Fibroblast of pulmonary artery (primary cell): Measurements from ENCODE around the gene PSMA7.

Experiments
- DNase-seq: peaks from one replicate; pipeline ENCODE4 v3.0.0-alpha.2; 2010; ENCODE audit warnings: low read depth
- H3K4me3 ChIP-seq: replicated peaks from 2 replicates; pipeline ENCODE4 v1.5.1; 2011; ENCODE audit warnings: low read depth, mild to moderate bottlenecking, control low read depth, low read length, moderate library complexity
- CTCF ChIP-seq: IDR thresholded peaks from 2 replicates; pipeline ENCODE4 v1.5.1; 2011; ENCODE audit warnings: mild to moderate bottlenecking, control low read depth, low read length, inconsistent platforms; ENCODE audit errors: missing control alignments

The PSMA7 gene

GRCh38 chr20:62156592-62157386 is 13.6 kb upstream of the PSMA7 start:
- H3K4me3 ChIP-seq: no peak overlapping the region
- peak; percentile 47 for DNase-seq
- TF ChIP-seq CTCF: peak; percentile 73

- TF ChIP-seq CTCF: no peak
- no peak overlapping the region for H3K4me3 ChIP-seq
- no peak for DNase-seq
Measured at GRCh38 chr20:62156254-62156556, 13.0 kb upstream of the PSMA7 start.

- no peak overlapping the region for H3K4me3 ChIP-seq
- TF ChIP-seq CTCF: no peak
- DNase-seq: no peak
Measured at GRCh38 chr20:62155428-62156253, 12.4 kb upstream of the PSMA7 start.

GRCh38 chr20:62151835-62152364 is 8.7 kb upstream of the PSMA7 start:
- no peak for DNase-seq
- no peak overlapping the region for H3K4me3 ChIP-seq
- no peak for TF ChIP-seq CTCF

- no peak for TF ChIP-seq CTCF
- no peak overlapping the region for H3K4me3 ChIP-seq
- DNase-seq: no peak
Measured at GRCh38 chr20:62151225-62151624, 8.0 kb upstream of the PSMA7 start.

GRCh38 chr20:62150310-62150575 is 7.0 kb upstream of the PSMA7 start:
- no peak for TF ChIP-seq CTCF
- DNase-seq: no peak

More at GRCh38 chr20:62150310-62150575, 7.0 kb upstream of the PSMA7 start:
- H3K4me3 ChIP-seq: no peak overlapping the region
